K562 (cell line): ENCODE data around the gene DMAC1. TPM values are rescaled to one million over a fixed set of nuclear protein-coding genes. Genes with fewer than 3 reads are reported as not detected.

ENCODE experiments used
- ATAC-seq: fragments of 200-7000 bp; cut with Tn5 transposase; 3 replicates; pipeline ENCODE4 v1.9.1; 2020; ENCODE audit warnings: moderate library complexity
- BruUV-seq: library from RNA; stranded (reverse); fragments of 400-500 nt; replicated peaks from 2 replicates; lab custom pipeline; 2021; lab: Mats Ljungman, UMichigan
- CTCF ChIA-PET: fragments of 300-600 bp; formaldehyde crosslinking; extraction: SDS; loops from one replicate; lab custom pipeline; 2021; ENCODE audit warnings: low intra/inter-chr PET ratio; lab: Yijun Ruan, JAX
- POLR2A ChIA-PET: fragments of 300-600, 350-650 bp; sonication (Branson Sonifier 250); formaldehyde crosslinking; extraction: SDS; loops from one replicate; lab custom pipeline; 2021; ENCODE audit warnings: antibody characterized with exemption, inconsistent platforms; lab: Yijun Ruan, JAX
- DNase-seq, 4 experiments: peaks; one replicate each; pipeline versions ENCODE4 v3.0.0 to v3.0.0-alpha.2; 2011 to 2018; ENCODE audit warnings: low spot score in 3 of 4, mixed read lengths in 3 of 4; ENCODE audit errors: extremely low read depth in 1 of 4
- FAIRE-seq: peaks from 2 replicates; lab custom pipeline; 2011; peaks lifted over from hg19 to GRCh38; lab: Jason Lieb, UNC
- H2AFZ ChIP-seq: 2 replicates; pipeline ENCODE4 v1.6.0; 2011; ENCODE audit warnings: low read depth, low read length, control low read depth, inconsistent platforms
- H3K27ac ChIP-seq: fragments of 200-600 bp; 3 replicates; pipeline ENCODE4 v1.8.0; 2011; ENCODE audit warnings: low read depth, mild to moderate bottlenecking, control low read depth, inconsistent platforms, low read length, moderate library complexity, mixed read lengths; ENCODE audit errors: extremely low read depth
- H3K27me3 ChIP-seq, 2 experiments: fragments of 300-600 bp in 1 of 2; 2 replicates in 1 of 2; 3 replicates in 1 of 2; pipeline versions ENCODE4 v1.6.0 to v1.8.0; 2011; ENCODE audit warnings: inconsistent platforms in 2 of 2, low read length in 2 of 2, mild to moderate bottlenecking in 1 of 2, mixed read lengths in 1 of 2, moderate library complexity in 1 of 2; ENCODE audit not compliant: control insufficient read depth in 2 of 2, insufficient read depth in 2 of 2
- H3K36me3 ChIP-seq: fragments of 300-600 bp; 3 replicates; pipeline ENCODE4 v1.8.0; 2011; ENCODE audit warnings: mild to moderate bottlenecking, low read length, inconsistent platforms; ENCODE audit not compliant: control insufficient read depth, insufficient read depth
- H3K4me1 ChIP-seq, 2 experiments: fragments of 200-600 bp in 1 of 2; replicated peaks in 1 of 2; 2 replicates in 1 of 2; 3 replicates in 1 of 2; pipeline versions ENCODE4 v1.5.1 to v1.8.0; 2011; ENCODE audit warnings: inconsistent platforms in 2 of 2, low read length in 2 of 2, mild to moderate bottlenecking in 1 of 2, mixed read lengths in 1 of 2, moderate library complexity in 1 of 2; ENCODE audit not compliant: control insufficient read depth in 2 of 2, insufficient read depth in 2 of 2
- H3K4me2 ChIP-seq: 2 replicates; pipeline ENCODE4 v1.6.1; 2011; ENCODE audit warnings: low read length, control low read depth, inconsistent platforms, mixed read lengths; ENCODE audit not compliant: insufficient read depth
- H3K4me3 ChIP-seq: fragments of 200-600 bp; sonication (generic), shearing (Covaris generic); 2 replicates; pipeline ENCODE4 v1.5.1; 2016; ENCODE audit warnings: control low read depth, inconsistent platforms
- H3K79me2 ChIP-seq: fragments of 200-600 bp; 3 replicates; pipeline ENCODE4 v1.8.0; 2011; ENCODE audit warnings: low read length, inconsistent platforms; ENCODE audit not compliant: control insufficient read depth, insufficient read depth
- H3K9ac ChIP-seq, 2 experiments: 2 replicates each; pipeline versions ENCODE4 v1.6.0 to v1.6.1; 2011; ENCODE audit warnings: low read depth in 2 of 2, low read length in 2 of 2, control low read depth in 1 of 2, inconsistent platforms in 1 of 2, mild to moderate bottlenecking in 1 of 2, mixed read lengths in 1 of 2; ENCODE audit not compliant: insufficient read depth in 1 of 2
- H3K9me1 ChIP-seq: one replicate; pipeline ENCODE4 v1.6.0; 2011; ENCODE audit warnings: inconsistent platforms, mild to moderate bottlenecking, low read length, moderate library complexity; ENCODE audit not compliant: control insufficient read depth, insufficient read depth
- H3K9me3 ChIP-seq: replicated peaks from 2 replicates; pipeline ENCODE4 v1.5.1; 2011; ENCODE audit warnings: low read depth, low read length, inconsistent platforms; ENCODE audit not compliant: control insufficient read depth, insufficient read depth
- H4K20me1 ChIP-seq: replicated peaks from 2 replicates; pipeline ENCODE4 v1.6.1; 2011; ENCODE audit warnings: low read length, inconsistent platforms, mixed read lengths; ENCODE audit not compliant: control insufficient read depth, insufficient read depth
- DMBX1 ChIP-seq: fragments of 250-450 bp; sonication (Bioruptor Pico); IDR thresholded peaks from 2 replicates; pipeline ENCODE4 v1.8.0; 2022; ENCODE audit warnings: inconsistent platforms, mild to moderate bottlenecking, moderate library complexity, borderline replicate concordance
- MAFF ChIP-seq: IDR thresholded peaks from 2 replicates; pipeline ENCODE4 v1.6.1; 2012; ENCODE audit warnings: low read length, improper control_type of control experiment
- MAFG ChIP-seq: fragments of 450-650 bp; conservative IDR thresholded peaks from 2 replicates; pipeline ENCODE4 v1.6.1; 2016; ENCODE audit warnings: missing genetic modification characterization, missing compliant biosample characterization
- MEF2D ChIP-seq: conservative IDR thresholded peaks from 2 replicates; pipeline ENCODE4 v1.6.1; 2016; ENCODE audit warnings: low read depth, missing genetic modification characterization, missing compliant biosample characterization
- NR2C1 ChIP-seq, 2 experiments: fragments of 450-650 bp; IDR thresholded peaks; 2 replicates each; pipeline ENCODE4 v1.6.1; 2017; ENCODE audit warnings: mild to moderate bottlenecking in 2 of 2, antibody characterized with exemption in 1 of 2, inconsistent platforms in 1 of 2, missing compliant biosample characterization in 1 of 2, missing genetic modification characterization in 1 of 2
- PTTG1 ChIP-seq: fragments of 450-650 bp; IDR thresholded peaks from 2 replicates; pipeline ENCODE4 v1.6.1; 2016; ENCODE audit warnings: low read depth, mild to moderate bottlenecking, missing genetic modification characterization, missing compliant biosample characterization
- STAT5A ChIP-seq: IDR thresholded peaks from 2 replicates; pipeline ENCODE4 v1.6.1; 2012; ENCODE audit warnings: low read length, inconsistent platforms, borderline replicate concordance
- XRCC4 ChIP-seq: IDR thresholded peaks from one replicate; pipeline ENCODE4 v1.6.1; 2011; ENCODE audit not compliant: insufficient read depth, insufficient read length; ENCODE audit errors: extremely low read depth
- ZNF764 ChIP-seq: fragments of 250-450 bp; sonication (Bioruptor Pico); IDR thresholded peaks from 2 replicates; pipeline ENCODE4 v1.4.0; 2020; ENCODE audit warnings: low read depth, mild to moderate bottlenecking, moderate library complexity
- WGBS: fragments of 100-300 bp; shearing (Covaris generic); methylation state at CpG from one replicate; pipeline ENCODE4 v1.1.6; 2016; ENCODE audit warnings: low coverage, mixed read lengths; ENCODE audit not compliant: insufficient coverage; ENCODE audit errors: missing lambda C conversion rate; 5-methylcytosine and 5-hydroxymethylcytosine counted together
- in situ Hi-C: fragments of 300-500 bp; cut with MboI; formaldehyde crosslinking; loops from 4 replicates; pipeline ENCODE4 v1.15.0; 2018; ENCODE audit warnings: inconsistent platforms, mixed read lengths
- intact Hi-C: fragments of 100-400 bp; cut with micrococcal nuclease; formaldehyde crosslinking; loops from 2 replicates; pipeline ENCODE4 v1.14.2; 2022
- polyA plus RNA-seq, 8 experiments: library from polyadenylated mRNA; depleted of rRNA in 4 of 8; stranded (reverse) in 5 of 8; unstranded in 3 of 8; fragments of >200 nt; fragmentation: Nextera tagmentation in 2 of 8; fragmentation: Illumina TruSeq in 1 of 8; extraction: Ambion mirVana in 2 of 8; extraction: Trizol in 1 of 8; gene quantifications; 2 replicates each; pipeline versions ENCODE4 v1.2.1 to v1.2.3, GENCODE V29; 2011 to 2014; ENCODE audit warnings: inconsistent platforms in 1 of 8, missing spikeins in 1 of 8
- total RNA-seq, 7 experiments: library from RNA; depleted of rRNA in 6 of 7; stranded (reverse); fragments of >200 nt in 6 of 7; fragmentation: Illumina TruSeq in 2 of 7; extraction: Trizol in 2 of 7; gene quantifications; 2 replicates each; pipeline versions ENCODE4 v1.2.1 to v1.2.3, GENCODE V29; 2011 to 2021; ENCODE audit warnings: low replicate concordance in 1 of 7
- TF ChIP-seq, protein P1 (sequence below), 2 experiments: IDR thresholded peaks; 2 replicates each; pipeline ENCODE4 v1.6.1; 2011; ENCODE audit warnings: borderline replicate concordance in 1 of 2, control low read depth in 1 of 2, low read depth in 1 of 2, low read length in 1 of 2, mild to moderate bottlenecking in 1 of 2, mixed read lengths in 1 of 2, moderate library complexity in 1 of 2; ENCODE audit not compliant: insufficient read depth in 1 of 2, insufficient read length in 1 of 2, poor library complexity in 1 of 2, severe bottlenecking in 1 of 2; ENCODE audit errors: extremely low read depth in 1 of 2
- TF ChIP-seq, protein P2 (sequence below), 2 experiments: fragments of 450-650 bp; conservative IDR thresholded peaks; 2 replicates each; pipeline ENCODE4 v1.6.1; 2017; ENCODE audit warnings: mild to moderate bottlenecking in 2 of 2, moderate library complexity in 2 of 2
- TF ChIP-seq, protein P3 (sequence below): IDR thresholded peaks from 2 replicates; pipeline ENCODE4 v1.6.1; 2012; ENCODE audit warnings: low read depth, low read length, improper control_type of control experiment, borderline replicate concordance
- TF ChIP-seq, protein P4 (sequence below): sonication (generic); formaldehyde crosslinking; IDR thresholded peaks from 2 replicates; pipeline ENCODE4 v1.8.0; 2023; ENCODE audit warnings: mild to moderate bottlenecking, missing genetic modification reagents

The DMAC1 gene
- total and polyA plus RNA-seq, 9 of the 15 experiments (the other 6 are each of a cell fraction or from before 2014, with no cell fraction given): 15.9 to 94.4 (median 38.4) TPM

DNA sequence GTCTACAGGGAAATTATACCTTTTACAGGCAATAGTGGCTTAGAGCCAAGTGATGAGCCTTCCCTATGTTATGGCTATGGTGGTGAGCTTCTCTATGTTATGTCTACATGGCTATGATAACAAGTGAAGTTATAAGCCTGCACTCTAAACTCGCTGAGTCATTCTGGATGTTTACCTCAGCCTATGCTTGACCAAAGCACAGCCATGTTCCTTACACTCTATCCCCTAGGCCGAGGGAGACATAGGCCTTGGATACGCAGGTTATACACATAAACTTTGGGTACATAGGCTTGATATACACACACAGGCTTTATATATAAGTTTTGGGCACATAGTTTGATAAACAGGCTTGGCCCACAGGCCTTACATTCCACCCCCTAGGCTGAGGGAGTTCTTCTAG lies 13.8 kb downstream of the DMAC1 start:
- Histone ChIP-seq H3K4me2 (no peak overlapping the region), H3K4me3 (no peak overlapping the region), H3K4me1 (no peaks in the 10 kb centered on the region), H3K9me1 (no peaks in the 10 kb centered on the region), H3K9ac (no peak overlapping the region), H3K27ac (no peak overlapping the region), H2AFZ (no peak overlapping the region), H3K9me3 (no peaks in the 10 kb centered on the region), H3K36me3 (no peaks in the 10 kb centered on the region), H4K20me1 (no peaks in the 10 kb centered on the region), H3K79me2 (no peaks in the 10 kb centered on the region), H3K27me3 (no peaks in the 10 kb centered on the region)
- CTCF ChIA-PET: no interaction called here
- 55% methylated on average over 3 of the region's 3 CpGs for WGBS
- FAIRE-seq (no peak), ATAC-seq (no peak), DNase-seq (no peak)
- BruUV-seq: no TSS peak
- in situ Hi-C loops (no loop called here), intact Hi-C loops (no loop called here)
- POLR2A ChIA-PET: no interaction called here
- TF ChIP-seq ZNF764 (CRISPR knock-in tag): no peak
- TF ChIP-seq MEF2D (tag): peak; percentile 60; the same call in 1 of the 2 replicates
- TF ChIP-seq, protein P1, sequence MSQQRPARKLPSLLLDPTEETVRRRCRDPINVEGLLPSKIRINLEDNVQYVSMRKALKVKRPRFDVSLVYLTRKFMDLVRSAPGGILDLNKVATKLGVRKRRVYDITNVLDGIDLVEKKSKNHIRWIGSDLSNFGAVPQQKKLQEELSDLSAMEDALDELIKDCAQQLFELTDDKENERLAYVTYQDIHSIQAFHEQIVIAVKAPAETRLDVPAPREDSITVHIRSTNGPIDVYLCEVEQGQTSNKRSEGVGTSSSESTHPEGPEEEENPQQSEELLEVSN (IDR thresholded peaks at IDR 0.05; ENCODE audit: borderline replicate concordance in 1 of 2, extremely low read depth in 1 of 2, insufficient read depth in 1 of 2, insufficient read length in 1 of 2, low read depth in 1 of 2, low read length in 1 of 2, poor library complexity in 1 of 2, severe bottlenecking in 1 of 2): no peak
- TF ChIP-seq MAFG: peak; percentile 65; the same call in 1 of the 2 replicates
- TF ChIP-seq, protein P2, sequence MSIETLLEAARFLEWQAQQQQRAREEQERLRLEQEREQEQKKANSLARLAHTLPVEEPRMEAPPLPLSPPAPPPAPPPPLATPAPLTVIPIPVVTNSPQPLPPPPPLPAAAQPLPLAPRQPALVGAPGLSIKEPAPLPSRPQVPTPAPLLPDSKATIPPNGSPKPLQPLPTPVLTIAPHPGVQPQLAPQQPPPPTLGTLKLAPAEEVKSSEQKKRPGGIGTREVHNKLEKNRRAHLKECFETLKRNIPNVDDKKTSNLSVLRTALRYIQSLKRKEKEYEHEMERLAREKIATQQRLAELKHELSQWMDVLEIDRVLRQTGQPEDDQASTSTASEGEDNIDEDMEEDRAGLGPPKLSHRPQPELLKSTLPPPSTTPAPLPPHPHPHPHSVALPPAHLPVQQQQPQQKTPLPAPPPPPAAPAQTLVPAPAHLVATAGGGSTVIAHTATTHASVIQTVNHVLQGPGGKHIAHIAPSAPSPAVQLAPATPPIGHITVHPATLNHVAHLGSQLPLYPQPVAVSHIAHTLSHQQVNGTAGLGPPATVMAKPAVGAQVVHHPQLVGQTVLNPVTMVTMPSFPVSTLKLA (conservative IDR thresholded peaks at IDR 0.05): no peak
- TF ChIP-seq STAT5A: no peak
- TF ChIP-seq, protein P3, sequence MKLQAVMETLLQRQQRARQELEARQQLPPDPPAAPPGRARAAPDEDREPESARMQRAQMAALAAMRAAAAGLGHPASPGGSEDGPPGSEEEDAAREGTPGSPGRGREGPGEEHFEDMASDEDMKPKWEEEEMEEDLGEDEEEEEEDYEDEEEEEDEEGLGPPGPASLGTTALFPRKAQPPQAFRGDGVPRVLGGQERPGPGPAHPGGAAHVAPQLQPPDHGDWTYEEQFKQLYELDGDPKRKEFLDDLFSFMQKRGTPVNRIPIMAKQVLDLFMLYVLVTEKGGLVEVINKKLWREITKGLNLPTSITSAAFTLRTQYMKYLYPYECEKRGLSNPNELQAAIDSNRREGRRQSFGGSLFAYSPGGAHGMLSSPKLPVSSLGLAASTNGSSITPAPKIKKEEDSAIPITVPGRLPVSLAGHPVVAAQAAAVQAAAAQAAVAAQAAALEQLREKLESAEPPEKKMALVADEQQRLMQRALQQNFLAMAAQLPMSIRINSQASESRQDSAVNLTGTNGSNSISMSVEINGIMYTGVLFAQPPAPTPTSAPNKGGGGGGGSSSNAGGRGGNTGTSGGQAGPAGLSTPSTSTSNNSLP: no peak
- no peak for TF ChIP-seq NR2C1 (IDR thresholded peaks at IDR 0.05)
- peak; percentile 64; the same call in 1 of the 2 replicates for TF ChIP-seq NR2C1 (tag; IDR thresholded peaks at IDR 0.05)
- TF ChIP-seq XRCC4: no peak
- TF ChIP-seq DMBX1 (CRISPR knock-in tag): 0 out of 2 replicates have a peak, but pooled peaks have one; percentile 17
- TF ChIP-seq, protein P4, sequence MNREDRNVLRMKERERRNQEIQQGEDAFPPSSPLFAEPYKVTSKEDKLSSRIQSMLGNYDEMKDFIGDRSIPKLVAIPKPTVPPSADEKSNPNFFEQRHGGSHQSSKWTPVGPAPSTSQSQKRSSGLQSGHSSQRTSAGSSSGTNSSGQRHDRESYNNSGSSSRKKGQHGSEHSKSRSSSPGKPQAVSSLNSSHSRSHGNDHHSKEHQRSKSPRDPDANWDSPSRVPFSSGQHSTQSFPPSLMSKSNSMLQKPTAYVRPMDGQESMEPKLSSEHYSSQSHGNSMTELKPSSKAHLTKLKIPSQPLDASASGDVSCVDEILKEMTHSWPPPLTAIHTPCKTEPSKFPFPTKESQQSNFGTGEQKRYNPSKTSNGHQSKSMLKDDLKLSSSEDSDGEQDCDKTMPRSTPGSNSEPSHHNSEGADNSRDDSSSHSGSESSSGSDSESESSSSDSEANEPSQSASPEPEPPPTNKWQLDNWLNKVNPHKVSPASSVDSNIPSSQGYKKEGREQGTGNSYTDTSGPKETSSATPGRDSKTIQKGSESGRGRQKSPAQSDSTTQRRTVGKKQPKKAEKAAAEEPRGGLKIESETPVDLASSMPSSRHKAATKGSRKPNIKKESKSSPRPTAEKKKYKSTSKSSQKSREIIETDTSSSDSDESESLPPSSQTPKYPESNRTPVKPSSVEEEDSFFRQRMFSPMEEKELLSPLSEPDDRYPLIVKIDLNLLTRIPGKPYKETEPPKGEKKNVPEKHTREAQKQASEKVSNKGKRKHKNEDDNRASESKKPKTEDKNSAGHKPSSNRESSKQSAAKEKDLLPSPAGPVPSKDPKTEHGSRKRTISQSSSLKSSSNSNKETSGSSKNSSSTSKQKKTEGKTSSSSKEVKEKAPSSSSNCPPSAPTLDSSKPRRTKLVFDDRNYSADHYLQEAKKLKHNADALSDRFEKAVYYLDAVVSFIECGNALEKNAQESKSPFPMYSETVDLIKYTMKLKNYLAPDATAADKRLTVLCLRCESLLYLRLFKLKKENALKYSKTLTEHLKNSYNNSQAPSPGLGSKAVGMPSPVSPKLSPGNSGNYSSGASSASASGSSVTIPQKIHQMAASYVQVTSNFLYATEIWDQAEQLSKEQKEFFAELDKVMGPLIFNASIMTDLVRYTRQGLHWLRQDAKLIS (CRISPR knock-in tag): no peak
- 0 out of 2 replicates have a peak, but pooled peaks have one; percentile 15 for TF ChIP-seq PTTG1 (tag)
- TF ChIP-seq MAFF: peak; percentile 43
